T-helper 17 cell (primary cell): Measurements from ENCODE around the gene TMEM161A. TPM values are rescaled to one million over a fixed set of nuclear protein-coding genes. Genes with fewer than 3 reads are reported as not detected.
"Not testable (repeated sequence)": the region's sequence is repeated elsewhere in the genome, so short reads cannot be mapped to it uniquely, and the experiment has no call there.

Experiments
- ATAC-seq: fragments of 150-1000 bp; cut with Tn5 transposase; 2 replicates; pipeline ENCODE4 v1.10.0; 2021; ENCODE audit warnings: mild to moderate bottlenecking, moderate library complexity
- DNase-seq, 3 donors: peaks; one replicate each; pipeline versions ENCODE4 v3.0.0 to v3.0.0-alpha.2; 2020 to 2021
- H3K9me3 ChIP-seq: one replicate; pipeline ENCODE4 v1.7.0; 2013; ENCODE audit warnings: low read length, mild to moderate bottlenecking; ENCODE audit not compliant: control insufficient read depth, poor library complexity, severe bottlenecking
- H3K27ac Mint-ChIP-seq: one replicate; pipeline ENCODE4 v1.8.0; 2022; ENCODE audit warnings: mild to moderate bottlenecking, moderate library complexity, mixed read lengths
- H3K27me3 Mint-ChIP-seq: one replicate; pipeline ENCODE4 v1.8.0; 2022; ENCODE audit warnings: mixed read lengths
- H3K36me3 Mint-ChIP-seq: one replicate; pipeline ENCODE4 v1.8.0; 2022; ENCODE audit warnings: low read depth, mixed read lengths
- H3K4me1 Mint-ChIP-seq: one replicate; pipeline ENCODE4 v1.8.0; 2022; ENCODE audit warnings: mild to moderate bottlenecking, mixed read lengths
- H3K4me3 Mint-ChIP-seq: one replicate; pipeline ENCODE4 v1.8.0; 2022; ENCODE audit warnings: mild to moderate bottlenecking, moderate library complexity, mixed read lengths
- total RNA-seq, 4 donors: library from RNA in 2 of 4; stranded (reverse) in 2 of 4; gene quantifications; one replicate each; pipeline ENCODE4 v1.2.3 and lab custom pipeline; 2022 to 2026

TMEM161A gene
- total RNA-seq, 2 donors from 2014 or later: 13.1 to 13.7 TPM

- H3K27ac Mint-ChIP-seq: peak overlapping the region; percentile 29
- H3K4me3 Mint-ChIP-seq: peak overlapping the region; percentile 21
- ATAC-seq: no peak
- H3K36me3 Mint-ChIP-seq: no peaks in the 10 kb centered on the region
- no peaks in the 10 kb centered on the region for H3K9me3 ChIP-seq
- H3K4me1 Mint-ChIP-seq: peaks cover 8% of the 10 kb centered on the region
- H3K27me3 Mint-ChIP-seq: no peaks in the 10 kb centered on the region
- DNase-seq: no peak
Measured at GRCh38 chr19:19107654-19108053, 30.6 kb downstream of the TMEM161A start.

- H3K4me1 Mint-ChIP-seq, DNase-seq, H3K4me3 Mint-ChIP-seq, H3K27me3 Mint-ChIP-seq, H3K36me3 Mint-ChIP-seq, ATAC-seq, H3K9me3 ChIP-seq: not testable (repeated sequence)
- H3K27ac Mint-ChIP-seq: peak overlapping the region; percentile 29
Measured at GRCh38 chr19:19106938-19107337, 31.3 kb downstream of the TMEM161A start.

GRCh38 chr19:19106056-19106551 lies 32.2 kb downstream of the TMEM161A start:
- ATAC-seq (no peak), DNase-seq (no peak)
- peaks cover 8% of the 10 kb centered on the region for H3K4me1 Mint-ChIP-seq
- peak overlapping the region; percentile 29 for H3K27ac Mint-ChIP-seq
- no peak overlapping the region for H3K4me3 Mint-ChIP-seq
- no peaks in the 10 kb centered on the region for H3K9me3 ChIP-seq
- H3K27me3 Mint-ChIP-seq: no peaks in the 10 kb centered on the region
- no peaks in the 10 kb centered on the region for H3K36me3 Mint-ChIP-seq

GRCh38 chr19:19105365-19106055 lies 32.8 kb downstream of the TMEM161A start:
- no peak for ATAC-seq
- H3K4me1 Mint-ChIP-seq: peaks cover 8% of the 10 kb centered on the region
- no peaks in the 10 kb centered on the region for H3K9me3 ChIP-seq
- no peak overlapping the region for H3K4me3 Mint-ChIP-seq
- no peak for DNase-seq
- peaks cover 2% of the 10 kb centered on the region for H3K36me3 Mint-ChIP-seq
- no peak overlapping the region for H3K27ac Mint-ChIP-seq
- no peaks in the 10 kb centered on the region for H3K27me3 Mint-ChIP-seq

- no peak overlapping the region for H3K27ac Mint-ChIP-seq
- ATAC-seq (no peak), DNase-seq (no peak)
- no peak overlapping the region for H3K4me3 Mint-ChIP-seq
- peaks cover 4% of the 10 kb centered on the region for H3K36me3 Mint-ChIP-seq
- H3K27me3 Mint-ChIP-seq: no peaks in the 10 kb centered on the region
- H3K4me1 Mint-ChIP-seq: peaks cover 5% of the 10 kb centered on the region
- no peaks in the 10 kb centered on the region for H3K9me3 ChIP-seq
Measured at GRCh38 chr19:19103167-19103566, 35.1 kb downstream of the TMEM161A start.

GRCh38 chr19:19102566-19102965 lies 35.7 kb downstream of the TMEM161A start:
- not testable (repeated sequence) for H3K4me1 Mint-ChIP-seq, H3K27ac Mint-ChIP-seq, DNase-seq, H3K36me3 Mint-ChIP-seq, H3K4me3 Mint-ChIP-seq, H3K27me3 Mint-ChIP-seq, ATAC-seq, H3K9me3 ChIP-seq

- ATAC-seq: no peak
- H3K9me3 ChIP-seq: no peaks in the 10 kb centered on the region
- DNase-seq: no peak
- H3K4me1 Mint-ChIP-seq: peaks cover 5% of the 10 kb centered on the region
- peaks cover 4% of the 10 kb centered on the region for H3K36me3 Mint-ChIP-seq
- H3K27ac Mint-ChIP-seq: no peak overlapping the region
- H3K27me3 Mint-ChIP-seq: no peaks in the 10 kb centered on the region
- no peak overlapping the region for H3K4me3 Mint-ChIP-seq
Measured at GRCh38 chr19:19101540-19101939, 36.7 kb downstream of the TMEM161A start.

GRCh38 chr19:19098703-19099632 lies 39.3 kb downstream of the TMEM161A start:
- Mint-ChIP-seq H3K4me3 (no peak overlapping the region), H3K27me3 (no peaks in the 10 kb centered on the region), H3K4me1 (peaks cover 6% of the 10 kb centered on the region), H3K27ac (no peak overlapping the region), H3K36me3 (peaks cover 4% of the 10 kb centered on the region)
- H3K9me3 ChIP-seq: no peaks in the 10 kb centered on the region
- DNase-seq (no peak), ATAC-seq (no peak)

- Mint-ChIP-seq H3K27me3 (no peaks in the 10 kb centered on the region), H3K36me3 (peaks cover 4% of the 10 kb centered on the region), H3K4me3 (no peak overlapping the region), H3K27ac (no peak overlapping the region), H3K4me1 (peaks cover 6% of the 10 kb centered on the region)
- DNase-seq (no peak), ATAC-seq (no peak)
- H3K9me3 ChIP-seq: no peaks in the 10 kb centered on the region
Measured at GRCh38 chr19:19098084-19098702, 40.1 kb downstream of the TMEM161A start.

GRCh38 chr19:19096641-19097627 lies 41.3 kb downstream of the TMEM161A start:
- no peaks in the 10 kb centered on the region for H3K27me3 Mint-ChIP-seq
- peaks cover 4% of the 10 kb centered on the region for H3K36me3 Mint-ChIP-seq
- DNase-seq: no peak
- ATAC-seq: no peak
- H3K4me1 Mint-ChIP-seq: peaks cover 6% of the 10 kb centered on the region
- H3K4me3 Mint-ChIP-seq: no peak overlapping the region
- no peaks in the 10 kb centered on the region for H3K9me3 ChIP-seq
- no peak overlapping the region for H3K27ac Mint-ChIP-seq

GRCh38 chr19:19095691-19096090 lies 42.6 kb downstream of the TMEM161A start:
- ATAC-seq (no peak), DNase-seq (no peak)
- Mint-ChIP-seq H3K36me3 (peaks cover 4% of the 10 kb centered on the region), H3K4me1 (peaks cover 6% of the 10 kb centered on the region), H3K4me3 (no peak overlapping the region), H3K27ac (no peak overlapping the region), H3K27me3 (no peaks in the 10 kb centered on the region)
- H3K9me3 ChIP-seq: no peaks in the 10 kb centered on the region

- H3K4me3 Mint-ChIP-seq: no peak overlapping the region
- ATAC-seq (no peak), DNase-seq (no peak)
- peaks cover 4% of the 10 kb centered on the region for H3K4me1 Mint-ChIP-seq
- no peaks in the 10 kb centered on the region for H3K36me3 Mint-ChIP-seq
- H3K27me3 Mint-ChIP-seq: no peaks in the 10 kb centered on the region
- peak overlapping the region; percentile 43 for H3K27ac Mint-ChIP-seq
- H3K9me3 ChIP-seq: no peaks in the 10 kb centered on the region
Measured at GRCh38 chr19:19094513-19094912, 43.8 kb downstream of the TMEM161A start.
